Keratinocyte (primary cell): ENCODE results near the gene CASK.

ENCODE experiments used
- EZH2 ChIP-seq: IDR thresholded peaks from one replicate; pipeline ENCODE4 v1.6.1; 2012; ENCODE audit warnings: inconsistent platforms, mild to moderate bottlenecking, low read length, moderate library complexity
- TF ChIP-seq, protein P1 (sequence below), 3 experiments: IDR thresholded peaks in 1 of 3; conservative IDR thresholded peaks in 1 of 3; optimal IDR thresholded peaks in 1 of 3; 2 replicates in 2 of 3; 3 replicates in 1 of 3; pipeline versions ENCODE3 to v1.5.1; 2011; ENCODE audit warnings: low read length in 3 of 3, mild to moderate bottlenecking in 3 of 3, moderate library complexity in 2 of 3, control low read depth in 1 of 3, inconsistent platforms in 1 of 3; ENCODE audit not compliant: insufficient read depth in 2 of 3; ENCODE audit errors: extremely low read depth in 1 of 3

DNA sequence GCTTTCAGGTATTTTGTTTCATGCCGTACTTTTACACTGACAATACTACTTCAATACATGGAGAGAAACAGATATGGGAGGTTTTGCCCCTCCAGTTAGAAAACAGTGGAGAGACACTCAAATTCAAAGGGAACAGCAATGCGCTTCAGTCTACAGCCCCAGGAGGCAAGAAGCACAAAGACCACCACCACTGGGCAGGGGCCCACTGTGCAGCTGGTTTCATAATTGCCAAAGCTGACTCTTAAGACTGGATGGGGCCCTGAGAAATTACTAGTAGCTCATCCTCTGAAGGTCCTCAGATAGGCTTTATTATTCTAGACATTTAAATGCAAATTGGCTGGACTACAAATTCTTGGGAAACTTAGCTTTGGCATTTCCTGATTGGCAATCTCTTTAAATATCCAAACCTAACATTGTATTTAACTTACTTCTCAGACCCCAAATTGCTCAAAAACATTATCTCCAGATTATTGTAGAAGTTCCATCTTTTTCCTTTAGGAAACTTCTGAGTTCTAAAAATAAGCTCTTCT, 320.5 kb downstream of the CASK start:
- TF ChIP-seq EZH2 = no peak
- TF ChIP-seq, protein P1, sequence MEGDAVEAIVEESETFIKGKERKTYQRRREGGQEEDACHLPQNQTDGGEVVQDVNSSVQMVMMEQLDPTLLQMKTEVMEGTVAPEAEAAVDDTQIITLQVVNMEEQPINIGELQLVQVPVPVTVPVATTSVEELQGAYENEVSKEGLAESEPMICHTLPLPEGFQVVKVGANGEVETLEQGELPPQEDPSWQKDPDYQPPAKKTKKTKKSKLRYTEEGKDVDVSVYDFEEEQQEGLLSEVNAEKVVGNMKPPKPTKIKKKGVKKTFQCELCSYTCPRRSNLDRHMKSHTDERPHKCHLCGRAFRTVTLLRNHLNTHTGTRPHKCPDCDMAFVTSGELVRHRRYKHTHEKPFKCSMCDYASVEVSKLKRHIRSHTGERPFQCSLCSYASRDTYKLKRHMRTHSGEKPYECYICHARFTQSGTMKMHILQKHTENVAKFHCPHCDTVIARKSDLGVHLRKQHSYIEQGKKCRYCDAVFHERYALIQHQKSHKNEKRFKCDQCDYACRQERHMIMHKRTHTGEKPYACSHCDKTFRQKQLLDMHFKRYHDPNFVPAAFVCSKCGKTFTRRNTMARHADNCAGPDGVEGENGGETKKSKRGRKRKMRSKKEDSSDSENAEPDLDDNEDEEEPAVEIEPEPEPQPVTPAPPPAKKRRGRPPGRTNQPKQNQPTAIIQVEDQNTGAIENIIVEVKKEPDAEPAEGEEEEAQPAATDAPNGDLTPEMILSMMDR (optimal IDR thresholded peaks at IDR 0.05 in 1 of 3, IDR thresholded peaks at IDR 0.05 in 1 of 3, conservative IDR thresholded peaks at IDR 0.05 in 1 of 3; ENCODE audit: extremely low read depth in 1 of 3, insufficient read depth in 2 of 3, low read length in 3 of 3) = no peak
